CD4-positive, alpha-beta T cell treated with Interleukin-6 at 100 ng/mL for 8 hours (primary cell): Measurements from ENCODE around the gene BLZF1.
"Not testable (repeated sequence)": the region's sequence is repeated elsewhere in the genome, so short reads cannot be mapped to it uniquely, and the experiment has no call there.

Experiments used
- DNase-seq: peaks from one replicate; pipeline ENCODE4 v3.0.0-alpha.2; 2020; ENCODE audit warnings: mixed read lengths, low spot score

The BLZF1 gene, protein sequence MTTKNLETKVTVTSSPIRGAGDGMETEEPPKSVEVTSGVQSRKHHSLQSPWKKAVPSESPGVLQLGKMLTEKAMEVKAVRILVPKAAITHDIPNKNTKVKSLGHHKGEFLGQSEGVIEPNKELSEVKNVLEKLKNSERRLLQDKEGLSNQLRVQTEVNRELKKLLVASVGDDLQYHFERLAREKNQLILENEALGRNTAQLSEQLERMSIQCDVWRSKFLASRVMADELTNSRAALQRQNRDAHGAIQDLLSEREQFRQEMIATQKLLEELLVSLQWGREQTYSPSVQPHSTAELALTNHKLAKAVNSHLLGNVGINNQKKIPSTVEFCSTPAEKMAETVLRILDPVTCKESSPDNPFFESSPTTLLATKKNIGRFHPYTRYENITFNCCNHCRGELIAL

DNA sequence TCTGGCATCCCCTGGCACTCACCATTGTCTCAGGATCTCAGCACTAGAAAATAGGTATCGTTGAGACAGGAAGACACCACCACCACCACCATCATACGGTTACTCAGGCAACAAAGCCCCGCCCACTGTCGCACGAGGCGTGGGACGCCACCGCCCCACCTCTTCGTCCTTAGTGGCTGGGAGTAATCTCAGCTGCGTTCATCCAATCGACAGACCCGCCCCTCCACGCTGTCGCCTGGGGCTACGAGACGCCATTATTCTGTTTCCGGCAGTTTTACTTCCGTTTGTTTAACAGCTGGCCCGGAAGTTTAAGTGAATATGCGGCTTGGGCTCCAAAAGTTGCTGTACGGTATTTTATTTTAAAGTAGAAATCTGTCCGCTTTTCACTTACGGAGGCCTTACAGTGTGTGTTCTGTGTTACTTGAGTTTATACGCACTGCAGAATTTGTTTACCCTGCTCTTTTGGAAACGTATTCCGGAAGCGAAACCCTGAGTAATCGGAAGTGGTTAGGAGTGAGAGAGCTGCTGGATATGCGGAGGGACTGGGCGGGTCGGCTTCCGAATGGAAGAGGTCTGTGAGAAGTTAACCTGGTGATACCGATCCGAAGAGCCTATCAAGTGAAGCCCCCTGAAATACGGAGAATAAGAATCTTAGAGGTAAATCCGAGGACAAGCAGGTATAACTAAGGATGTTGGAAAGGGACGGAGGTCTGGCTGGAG lies at the start of gene BLZF1, which contains the start of gene NME7:
BLZF1 (plus strand) TSS at position 510 of the 720 bp plus-strand sequence. CDS start 1,328 bp downstream, outside the sequence.
NME7 (minus strand) TSS at position 112 of the 720 bp plus-strand sequence; CDS start at position 25, 87 bp downstream.
- DNase-seq: peak; percentile 97

DNA sequence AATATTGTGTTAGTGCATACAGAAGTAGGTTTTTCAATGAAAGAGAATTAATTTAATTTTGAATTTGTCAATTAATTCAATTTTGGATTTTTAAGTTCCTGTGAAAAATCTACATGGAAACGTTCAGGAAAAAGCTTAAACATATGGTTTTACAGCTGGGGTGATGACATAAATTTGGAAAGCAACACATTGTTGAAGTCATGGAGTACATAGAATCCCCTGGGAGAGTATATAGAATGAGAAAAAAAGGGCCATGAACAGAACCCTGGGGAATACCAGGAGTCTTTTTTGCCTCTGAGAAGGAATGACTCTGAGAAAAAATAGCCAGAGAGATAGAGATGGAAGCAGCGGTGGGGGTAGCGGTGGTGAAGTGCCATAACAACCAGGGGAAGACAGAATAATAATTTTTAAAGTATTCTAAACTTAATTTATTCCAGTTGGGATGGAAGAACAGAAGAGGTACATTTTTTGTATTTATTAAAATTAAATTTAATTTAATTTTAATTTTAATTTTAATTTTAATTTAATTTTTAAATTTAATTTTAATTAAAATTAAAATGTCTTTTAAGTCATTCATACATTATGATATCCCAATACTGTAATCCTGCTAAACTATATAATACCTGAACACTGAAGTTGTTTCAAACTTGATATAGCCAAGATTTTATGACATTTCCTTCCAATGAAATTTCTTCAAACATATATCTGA lies 49.3 kb upstream of the BLZF1 start:
- no peak for DNase-seq

DNA sequence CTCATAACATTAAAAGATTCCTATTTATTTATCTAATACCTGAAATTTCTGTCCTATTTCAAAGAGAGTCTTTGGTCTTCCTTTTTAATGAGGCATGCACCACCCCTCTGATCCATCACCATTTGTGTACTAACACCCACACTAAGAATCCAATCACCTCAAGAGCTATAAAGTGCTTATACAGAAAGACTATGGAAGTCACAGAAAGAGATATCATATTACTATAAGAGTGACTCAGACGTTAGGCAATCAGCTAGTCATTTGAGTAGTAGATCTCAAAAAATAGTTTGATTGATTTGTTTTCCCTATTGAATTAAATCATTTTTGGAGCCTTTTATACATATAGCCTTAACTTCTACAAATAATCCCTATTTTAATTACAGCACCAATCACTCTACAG lies 46.5 kb upstream of the BLZF1 start:
- DNase-seq: no peak

DNA sequence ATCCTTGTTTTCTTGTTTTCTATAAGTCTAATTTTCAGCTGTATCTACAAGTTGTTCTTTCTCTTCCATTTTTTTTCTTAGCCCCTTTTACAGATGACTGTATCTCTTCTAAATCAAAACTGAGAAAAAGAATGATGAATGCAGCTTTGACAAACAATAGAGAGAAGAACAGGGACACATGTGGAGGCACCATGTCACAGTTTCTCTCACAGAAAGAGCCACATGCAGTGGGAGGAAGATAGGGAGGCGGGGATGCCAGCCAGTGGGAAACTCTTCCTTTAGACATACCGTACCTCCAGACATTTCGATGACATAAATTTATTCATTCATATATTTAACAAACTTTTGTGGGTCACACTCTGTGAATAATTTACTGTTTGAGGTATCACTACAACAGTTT lies 45.9 kb upstream of the BLZF1 start:
- DNase-seq: no peak

DNA sequence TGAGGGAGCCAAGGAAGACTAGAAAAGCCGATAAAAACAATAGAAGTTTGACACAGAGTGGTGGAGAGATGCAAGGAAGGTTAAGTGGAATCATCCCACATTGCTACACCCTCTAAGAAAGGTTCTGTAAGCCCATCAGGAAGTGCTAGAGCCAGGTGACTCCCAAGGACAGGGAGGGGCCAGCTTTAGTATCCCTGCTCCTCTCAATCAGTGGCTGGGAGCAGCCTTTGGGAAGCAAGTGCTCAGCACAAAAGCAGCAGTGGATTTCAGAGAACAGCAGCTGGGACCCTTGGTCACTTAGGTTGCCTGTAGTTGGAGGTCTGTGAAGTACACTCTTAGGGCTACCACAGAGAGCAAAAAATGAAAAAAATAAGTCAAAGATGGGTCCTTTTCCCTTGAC lies 42.9 kb upstream of the BLZF1 start:
- DNase-seq: no peak

DNA sequence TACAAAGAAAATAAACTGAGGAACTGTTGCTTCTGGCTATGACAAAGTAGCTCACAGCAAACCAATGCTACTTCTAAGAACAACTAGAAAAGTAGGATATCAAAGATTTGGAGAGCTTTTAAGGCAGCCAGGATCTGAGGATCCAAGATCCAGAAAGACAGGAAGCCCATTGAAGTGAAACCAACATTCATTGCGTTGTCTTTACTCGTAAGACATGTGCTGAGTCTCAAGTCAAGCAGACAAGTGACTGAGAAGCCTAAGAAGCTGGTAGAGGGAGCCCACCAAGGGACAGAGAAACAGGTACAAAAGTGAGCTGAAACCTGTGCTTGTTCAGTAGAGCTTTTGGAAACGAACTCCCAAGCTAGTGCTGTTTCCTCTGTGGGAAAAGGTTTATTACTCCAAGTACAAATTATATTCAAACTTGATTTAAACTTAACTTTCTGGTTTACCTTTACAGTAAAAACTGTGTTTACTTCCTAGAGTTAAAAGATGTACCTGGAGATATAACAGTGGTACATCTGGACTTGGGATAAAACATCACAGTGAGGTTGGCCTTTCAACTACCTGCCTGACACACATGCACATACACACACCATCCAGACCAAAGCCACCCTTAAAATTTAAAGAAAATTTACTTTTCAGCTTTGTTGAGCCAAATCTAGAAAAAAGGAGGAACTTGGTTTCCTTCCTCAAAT lies 41.6 kb upstream of the BLZF1 start:
- no peak for DNase-seq

DNA sequence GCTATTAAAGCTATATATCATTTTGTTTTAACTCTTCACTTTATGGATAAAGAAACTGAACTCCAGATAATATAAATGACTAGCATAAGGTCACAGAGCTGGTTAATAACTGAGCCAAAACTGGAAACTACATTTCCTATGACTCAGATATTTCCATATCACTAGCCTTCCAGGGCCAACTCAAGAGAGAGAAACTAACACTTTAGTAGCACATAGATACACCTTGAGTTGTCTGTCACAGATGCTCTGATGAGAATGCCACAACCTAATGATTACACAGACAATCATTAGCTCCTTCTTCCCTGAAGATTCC lies 41.1 kb upstream of the BLZF1 start:
- no peak for DNase-seq

DNA sequence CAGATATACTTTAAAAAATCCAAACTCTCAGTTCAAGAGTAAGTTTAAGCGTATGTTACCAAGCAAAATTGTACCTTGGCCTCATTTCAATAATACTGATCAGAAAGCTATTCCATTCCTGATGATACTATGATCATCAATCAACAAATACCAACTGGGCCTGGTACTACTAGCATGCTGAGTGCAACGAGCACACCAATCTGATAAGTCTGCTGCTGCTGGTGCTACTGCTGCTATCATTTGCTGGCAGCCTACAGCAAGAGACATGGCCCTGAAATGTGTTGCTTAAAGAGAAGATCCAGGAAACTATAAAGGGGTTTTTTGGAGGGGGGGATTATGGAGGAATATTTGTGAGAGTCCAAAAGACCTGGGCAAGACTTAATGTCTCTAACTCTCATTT lies 40.1 kb upstream of the BLZF1 start:
- DNase-seq: no peak

DNA sequence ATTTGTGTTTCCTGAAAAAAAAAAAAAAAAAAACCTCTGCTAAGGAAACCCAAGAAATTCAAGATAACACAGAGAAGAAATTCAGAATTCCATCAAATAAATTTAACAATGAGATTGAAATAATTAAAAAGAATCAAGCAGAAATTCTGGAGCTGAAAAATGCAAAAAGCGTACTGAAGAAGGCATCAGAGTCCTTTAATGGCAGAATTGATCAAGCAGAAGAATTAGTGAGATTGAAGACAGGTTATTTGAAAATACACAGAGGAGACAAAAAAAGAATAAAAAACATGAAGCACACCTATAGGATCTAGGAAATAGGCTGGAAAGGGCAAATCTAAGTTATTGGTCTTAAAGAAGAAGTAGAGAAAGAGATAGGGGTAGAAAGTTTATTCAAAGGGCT lies 38.6 kb upstream of the BLZF1 start:
- DNase-seq: no peak

DNA sequence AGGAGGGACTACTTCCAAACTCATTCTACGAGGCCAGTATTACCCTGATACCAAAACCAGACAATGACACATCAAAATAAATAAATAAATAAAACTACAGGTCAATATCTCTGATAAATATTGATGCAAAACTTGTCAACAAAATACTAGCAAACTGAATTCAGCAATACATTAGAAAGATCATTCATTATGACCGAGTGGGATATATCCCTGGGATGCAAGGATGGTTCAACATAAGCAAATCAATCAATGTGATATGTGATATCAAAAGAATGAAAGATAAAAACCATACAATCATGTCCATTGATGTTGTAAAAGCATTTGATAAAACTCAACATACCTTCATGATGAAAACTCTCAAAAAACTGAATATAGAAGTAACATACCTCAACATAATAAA lies 37.1 kb upstream of the BLZF1 start:
- DNase-seq: no peak

DNA sequence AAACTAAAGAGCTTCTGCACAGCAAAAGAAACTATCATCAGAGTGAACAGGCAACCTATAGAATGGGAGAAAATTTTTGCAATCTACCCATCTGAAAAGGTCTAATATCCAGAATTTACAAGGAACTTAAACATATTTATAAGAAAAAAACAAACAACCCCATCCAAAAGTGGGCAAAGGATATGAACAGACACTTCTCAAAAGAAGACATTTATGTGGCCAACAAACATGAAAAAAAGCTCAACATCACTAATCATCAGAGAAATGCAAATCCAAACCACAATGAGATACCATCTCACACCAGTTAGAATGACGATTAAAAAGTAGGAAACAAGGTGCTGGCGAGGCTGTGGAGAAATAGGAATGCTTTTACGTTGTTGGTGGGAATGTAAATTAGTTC lies 33.3 kb upstream of the BLZF1 start:
- not testable (repeated sequence) for DNase-seq

DNA sequence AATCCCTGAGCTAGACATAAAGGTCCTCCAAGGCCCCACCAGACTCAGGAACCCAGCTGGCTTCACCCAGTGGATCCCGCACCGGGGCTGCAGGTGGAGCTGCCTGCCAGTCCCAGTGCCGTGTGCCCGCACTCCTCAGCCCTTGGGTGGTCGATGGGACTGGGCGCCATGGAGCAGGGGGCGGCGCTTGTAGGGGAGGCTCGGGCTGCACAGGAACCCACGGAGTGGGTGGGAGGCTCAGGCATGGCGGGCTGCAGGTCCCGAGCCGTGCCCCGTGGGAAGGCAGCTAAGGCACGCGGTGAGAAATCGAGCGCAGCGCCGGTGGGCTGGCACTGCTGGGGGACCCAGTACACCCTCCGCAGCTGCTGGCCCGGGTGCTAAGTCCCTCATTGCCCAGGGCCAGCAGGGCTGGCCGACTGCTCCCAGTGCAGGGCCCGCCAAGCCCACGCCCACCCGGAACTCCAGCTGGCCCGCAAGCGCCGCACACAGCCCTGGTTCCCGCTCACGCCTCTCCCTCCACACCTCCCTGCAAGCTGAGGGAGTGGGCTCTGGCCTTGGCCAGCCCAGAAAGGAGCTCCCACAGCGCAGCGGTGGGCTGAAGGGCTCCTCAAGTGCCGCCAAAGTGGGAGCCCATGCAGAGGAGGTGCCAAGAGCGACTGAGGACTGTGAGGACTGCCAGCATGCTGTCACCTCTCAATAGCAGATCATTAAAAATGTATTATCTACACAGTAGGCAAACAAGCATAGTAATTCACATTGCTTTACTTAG lies 30.9 kb upstream of the BLZF1 start:
- not testable (repeated sequence) for DNase-seq

DNA sequence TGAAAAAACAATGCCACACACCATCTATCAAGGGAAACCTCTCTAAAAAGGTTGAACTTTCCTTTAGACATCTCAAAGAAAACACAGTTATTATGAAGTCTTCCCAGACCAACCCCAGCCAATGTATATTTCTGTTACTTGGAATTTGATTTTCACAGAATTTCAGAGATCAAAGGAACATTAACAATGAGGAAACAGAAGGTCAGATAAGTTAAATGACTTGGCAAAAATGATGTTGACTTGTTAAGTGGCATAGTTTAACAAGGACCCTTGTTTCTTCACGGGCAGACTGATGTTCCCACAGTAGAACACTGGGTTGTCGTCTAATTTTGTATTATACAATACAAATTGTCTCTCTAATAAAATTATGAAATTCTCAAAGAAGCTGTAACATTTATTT lies 29.4 kb upstream of the BLZF1 start:
- no peak for DNase-seq

DNA sequence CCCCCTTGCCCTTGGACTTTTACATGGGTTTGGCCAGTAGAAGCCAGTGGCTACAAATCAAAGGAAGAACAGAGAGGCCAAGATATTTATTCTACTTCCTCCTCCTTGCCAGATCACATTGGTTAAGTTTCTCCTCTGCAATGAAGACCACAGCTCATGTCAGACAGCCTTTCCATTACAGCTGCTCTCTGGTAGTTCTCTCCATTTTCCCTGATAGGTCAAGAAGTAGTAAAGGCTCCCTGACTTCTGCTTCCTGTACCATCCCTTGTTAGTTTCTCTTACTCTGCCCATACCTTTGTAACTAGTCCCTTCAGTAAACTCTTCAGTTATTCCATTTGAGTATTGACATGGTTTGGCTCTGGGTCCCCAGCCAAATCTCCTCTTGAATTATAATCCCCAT lies 28.2 kb upstream of the BLZF1 start:
- DNase-seq: no peak

DNA sequence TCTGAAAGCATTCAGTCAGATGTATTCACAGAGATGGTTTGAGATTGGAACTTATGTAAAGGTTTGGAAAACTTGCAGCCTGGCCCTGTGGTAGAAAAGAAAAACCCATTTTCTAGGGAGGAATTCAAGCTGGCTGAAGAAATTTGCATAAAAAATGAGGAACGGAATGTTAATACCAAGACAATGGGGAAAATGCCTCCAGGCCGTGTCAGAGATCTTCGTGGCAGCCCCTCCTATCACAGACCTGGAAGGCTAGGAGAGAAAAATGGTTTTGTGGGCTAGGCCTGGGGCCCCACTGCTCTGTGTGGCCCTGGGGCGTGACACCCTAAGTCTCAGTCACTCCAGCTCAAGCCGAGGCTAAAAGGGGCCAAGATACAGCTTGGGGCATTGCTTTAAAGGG lies 27.1 kb upstream of the BLZF1 start:
- DNase-seq: no peak

DNA sequence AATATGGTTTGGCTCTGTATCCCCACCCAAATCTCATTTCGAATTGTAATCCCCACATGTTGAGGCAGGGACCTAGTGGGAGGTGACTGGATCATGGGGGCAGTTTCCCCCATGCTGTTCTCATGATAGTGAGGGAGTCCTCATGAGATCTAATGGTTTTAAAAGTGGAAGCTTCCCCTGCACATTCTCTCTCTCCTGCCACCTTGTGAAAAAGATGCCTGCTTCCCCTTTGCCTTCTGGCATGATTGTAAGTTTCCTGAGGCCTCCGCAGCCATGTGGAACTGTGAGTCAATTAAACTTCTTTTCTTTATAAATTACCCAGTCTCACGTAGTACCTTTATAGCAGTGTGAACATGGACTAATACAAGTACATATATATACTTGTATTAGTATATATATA lies 25.9 kb upstream of the BLZF1 start:
- DNase-seq: not testable (repeated sequence)

DNA sequence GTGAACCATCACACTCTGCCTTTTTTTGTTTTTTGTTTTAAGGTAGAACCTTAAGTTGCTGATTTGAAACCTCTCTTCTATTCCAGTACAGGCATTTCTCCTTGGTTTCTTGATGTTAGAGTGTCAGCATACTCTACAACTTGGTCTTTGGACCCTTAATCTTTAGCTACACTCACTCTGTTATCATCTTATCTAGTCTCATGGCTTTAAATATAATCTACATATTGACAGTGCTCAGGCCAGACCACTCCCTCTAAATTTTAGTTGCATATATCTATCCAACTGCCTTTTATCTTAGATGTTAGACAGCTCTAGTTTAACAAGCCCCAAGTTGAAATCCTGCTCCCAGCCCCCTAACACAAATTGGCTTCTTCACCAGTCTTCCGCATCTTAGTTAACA lies 22.5 kb upstream of the BLZF1 start:
- no peak for DNase-seq

DNA sequence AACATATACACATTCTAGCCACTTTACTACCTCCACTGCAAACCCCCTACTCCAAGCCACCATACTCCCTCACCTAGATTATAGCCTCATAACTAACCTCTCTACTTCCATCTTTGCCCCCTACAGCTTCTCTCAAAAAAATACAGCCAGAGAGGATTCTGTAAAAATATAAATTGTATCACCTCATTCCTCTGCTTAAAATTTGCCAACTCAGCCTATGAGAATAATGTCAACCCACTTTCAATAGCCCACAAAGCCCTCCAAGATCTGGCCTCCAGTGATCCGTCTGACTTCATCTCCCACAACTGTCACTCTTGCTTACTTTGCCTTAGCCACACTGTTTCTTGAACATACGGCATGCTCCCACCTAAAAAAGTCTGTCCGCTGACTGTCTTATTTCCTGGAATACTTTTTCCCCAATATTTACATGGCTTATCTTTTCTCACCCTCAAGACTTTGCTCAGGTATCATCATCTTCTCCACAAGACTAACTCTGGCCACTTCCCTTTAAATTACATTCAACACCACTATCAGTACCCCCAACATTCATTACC lies 21.9 kb upstream of the BLZF1 start:
- no peak for DNase-seq

DNA sequence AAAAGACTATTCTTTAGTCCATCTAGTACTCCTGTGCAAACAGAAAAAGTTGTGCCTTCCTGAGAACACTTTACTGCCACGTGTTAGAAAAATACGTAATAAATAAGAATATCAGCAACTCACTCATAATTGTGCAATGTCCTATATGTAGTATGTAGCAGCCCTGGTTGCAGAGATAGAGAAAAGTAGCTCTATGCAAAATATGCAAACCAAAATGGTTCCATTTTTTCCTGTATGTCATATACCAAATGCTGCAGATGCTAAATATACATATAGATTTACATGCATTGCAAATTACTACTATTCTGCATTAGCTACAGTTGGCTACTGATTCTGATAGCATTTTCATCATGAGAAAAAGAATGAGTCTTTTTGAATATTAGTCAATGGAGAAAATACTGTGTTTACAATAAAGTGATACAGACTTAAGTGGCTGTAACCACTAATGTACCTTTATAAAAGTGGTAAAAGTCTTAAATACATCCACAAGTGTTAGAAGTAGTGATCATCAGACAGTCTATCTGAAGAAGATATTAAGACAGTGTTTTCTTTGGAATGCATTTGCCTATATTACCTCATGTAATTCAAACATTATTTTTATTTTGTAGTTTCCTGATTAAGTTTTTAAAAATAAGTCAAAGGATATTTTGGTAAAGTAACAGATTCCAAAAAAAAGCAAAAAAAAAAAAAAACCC lies 20.2 kb upstream of the BLZF1 start:
- no peak for DNase-seq

DNA sequence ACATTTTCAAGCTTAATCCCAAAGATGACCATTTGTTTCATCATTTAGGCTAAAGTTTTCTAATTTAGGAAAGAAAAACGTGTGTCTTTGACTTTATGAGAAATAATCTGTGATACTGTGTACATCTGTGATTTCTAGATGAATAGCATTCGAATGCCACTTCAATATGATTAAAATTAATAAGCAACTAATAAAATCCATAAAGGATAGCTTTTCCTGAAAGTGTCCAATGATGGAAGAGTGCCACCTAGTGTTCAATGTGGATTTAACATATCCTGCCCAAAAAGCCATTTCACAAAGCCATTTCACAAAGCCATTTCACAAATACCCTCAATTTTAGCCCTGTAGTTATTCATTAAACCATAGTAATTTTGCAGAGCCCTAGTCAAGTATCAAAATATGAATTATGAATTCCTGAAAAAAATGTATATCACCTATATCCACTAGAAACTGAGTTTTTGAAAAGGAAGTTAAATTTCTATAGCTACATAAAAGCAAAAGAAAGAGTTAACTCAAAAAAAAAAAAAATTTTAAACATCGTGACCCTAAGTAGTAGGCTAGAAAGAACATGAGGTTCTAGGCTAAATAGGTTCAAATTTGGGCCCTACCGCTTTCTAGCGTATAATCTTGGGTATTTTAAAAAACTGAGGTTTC lies 19.5 kb upstream of the BLZF1 start:
- peak; percentile 57 for DNase-seq
